ENCODE measurements around the gene TEX51.

DNA sequence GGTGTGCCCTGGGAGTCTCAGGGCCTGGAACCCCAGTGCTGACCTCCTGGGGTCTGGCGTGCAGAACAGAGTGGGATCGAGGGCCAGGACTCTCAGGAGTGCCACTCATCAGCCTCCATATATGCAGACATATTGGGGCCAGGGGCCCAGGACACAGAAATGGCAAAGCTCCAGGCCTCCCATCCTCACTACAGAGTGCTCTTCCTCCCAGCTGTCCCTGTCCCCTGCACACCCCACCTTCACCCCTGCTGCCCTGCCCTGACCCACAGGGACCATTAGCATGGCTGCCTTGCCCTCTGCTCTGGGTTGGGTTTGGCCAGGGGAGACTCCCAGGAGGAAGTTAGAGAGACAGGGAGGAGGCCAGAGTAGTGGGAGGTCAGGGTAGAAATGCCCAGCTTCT, 2.8 kb downstream of the TEX51 start:
- TF ChIP-seq POLR2A (IDR thresholded peaks at IDR 0.05) (no peak), POLR2AphosphoS5 (IDR thresholded peaks at IDR 0.05) (no peak)
- TF ChIP-seq, protein P1, sequence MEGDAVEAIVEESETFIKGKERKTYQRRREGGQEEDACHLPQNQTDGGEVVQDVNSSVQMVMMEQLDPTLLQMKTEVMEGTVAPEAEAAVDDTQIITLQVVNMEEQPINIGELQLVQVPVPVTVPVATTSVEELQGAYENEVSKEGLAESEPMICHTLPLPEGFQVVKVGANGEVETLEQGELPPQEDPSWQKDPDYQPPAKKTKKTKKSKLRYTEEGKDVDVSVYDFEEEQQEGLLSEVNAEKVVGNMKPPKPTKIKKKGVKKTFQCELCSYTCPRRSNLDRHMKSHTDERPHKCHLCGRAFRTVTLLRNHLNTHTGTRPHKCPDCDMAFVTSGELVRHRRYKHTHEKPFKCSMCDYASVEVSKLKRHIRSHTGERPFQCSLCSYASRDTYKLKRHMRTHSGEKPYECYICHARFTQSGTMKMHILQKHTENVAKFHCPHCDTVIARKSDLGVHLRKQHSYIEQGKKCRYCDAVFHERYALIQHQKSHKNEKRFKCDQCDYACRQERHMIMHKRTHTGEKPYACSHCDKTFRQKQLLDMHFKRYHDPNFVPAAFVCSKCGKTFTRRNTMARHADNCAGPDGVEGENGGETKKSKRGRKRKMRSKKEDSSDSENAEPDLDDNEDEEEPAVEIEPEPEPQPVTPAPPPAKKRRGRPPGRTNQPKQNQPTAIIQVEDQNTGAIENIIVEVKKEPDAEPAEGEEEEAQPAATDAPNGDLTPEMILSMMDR (IDR thresholded peaks at IDR 0.05): no peak

Measured in prostate gland (tissue), 2 donors.